Stimulated activated CD4-positive, alpha-beta T cell treated with anti-CD3 and anti-CD28 coated beads, TNF-alpha, amount 100 ng/mL, for 1 hour (primary cell): ENCODE data around the gene NOTCH4.

Source experiments
- DNase-seq, 3 donors: peaks; one replicate each; pipeline ENCODE4 v3.0.0-alpha.2; 2020; ENCODE audit warnings: low read depth in 3 of 3, low spot score in 1 of 3

The NOTCH4 gene

GRCh38 chr6:32146687-32147086, 77.2 kb downstream of the NOTCH4 start:
- no peak for DNase-seq

- no peak for DNase-seq
These were observed 77.6 kb downstream of the NOTCH4 start for GRCh38 chr6:32146287-32146686.
